ENCODE measurements around the gene RTRAF.

DNA sequence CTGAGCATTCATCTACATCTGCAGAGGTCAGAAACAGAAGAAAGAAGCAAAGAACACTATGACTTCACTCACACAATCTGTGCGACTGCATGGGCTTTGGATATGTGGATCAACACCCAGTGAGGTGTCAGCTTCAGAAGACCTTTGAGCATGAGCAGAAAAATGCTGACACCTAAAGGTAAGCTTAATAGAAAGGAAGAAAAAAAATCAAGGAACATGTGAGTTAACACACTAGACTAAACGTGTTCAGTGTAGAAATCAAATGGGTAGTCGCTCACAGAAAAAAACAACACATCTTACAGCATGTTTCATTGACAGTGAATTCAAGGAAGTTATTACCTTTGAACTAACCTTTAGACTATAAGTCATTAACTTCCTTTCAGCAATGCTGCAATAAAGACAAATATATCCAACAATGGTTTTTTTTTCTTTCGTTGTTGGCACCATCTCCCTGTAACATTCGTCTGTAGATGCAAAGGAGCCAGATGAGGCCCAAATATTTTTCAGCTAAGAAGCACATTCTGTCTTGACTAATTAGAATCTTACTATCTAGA is 30.9 kb downstream of the RTRAF start:
- TF ChIP-seq POLR2AphosphoS5 (IDR thresholded peaks at IDR 0.05; ENCODE audit: low read depth) (no peak), STAT1 (IDR thresholded peaks at IDR 0.05; ENCODE audit: unreplicated experiment) (no peak), EZH2 (IDR thresholded peaks at IDR 0.05; ENCODE audit: low read depth, unreplicated experiment) (no peak), EZH2phosphoT487 (IDR thresholded peaks at IDR 0.05; ENCODE audit: unreplicated experiment) (no peak), CREB1 (CRISPR knock-in tag; IDR thresholded peaks at IDR 0.05; ENCODE audit: low read depth) (no peak), JUNB (IDR thresholded peaks at IDR 0.05; ENCODE audit: unreplicated experiment) (no peak), ZNF331 (CRISPR knock-in tag; IDR thresholded peaks at IDR 0.05; ENCODE audit: low read depth) (no peak), NANOG (IDR thresholded peaks at IDR 0.05; ENCODE audit: borderline replicate concordance) (no peak)
- TF ChIP-seq, protein P1, sequence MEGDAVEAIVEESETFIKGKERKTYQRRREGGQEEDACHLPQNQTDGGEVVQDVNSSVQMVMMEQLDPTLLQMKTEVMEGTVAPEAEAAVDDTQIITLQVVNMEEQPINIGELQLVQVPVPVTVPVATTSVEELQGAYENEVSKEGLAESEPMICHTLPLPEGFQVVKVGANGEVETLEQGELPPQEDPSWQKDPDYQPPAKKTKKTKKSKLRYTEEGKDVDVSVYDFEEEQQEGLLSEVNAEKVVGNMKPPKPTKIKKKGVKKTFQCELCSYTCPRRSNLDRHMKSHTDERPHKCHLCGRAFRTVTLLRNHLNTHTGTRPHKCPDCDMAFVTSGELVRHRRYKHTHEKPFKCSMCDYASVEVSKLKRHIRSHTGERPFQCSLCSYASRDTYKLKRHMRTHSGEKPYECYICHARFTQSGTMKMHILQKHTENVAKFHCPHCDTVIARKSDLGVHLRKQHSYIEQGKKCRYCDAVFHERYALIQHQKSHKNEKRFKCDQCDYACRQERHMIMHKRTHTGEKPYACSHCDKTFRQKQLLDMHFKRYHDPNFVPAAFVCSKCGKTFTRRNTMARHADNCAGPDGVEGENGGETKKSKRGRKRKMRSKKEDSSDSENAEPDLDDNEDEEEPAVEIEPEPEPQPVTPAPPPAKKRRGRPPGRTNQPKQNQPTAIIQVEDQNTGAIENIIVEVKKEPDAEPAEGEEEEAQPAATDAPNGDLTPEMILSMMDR (conservative IDR thresholded peaks at IDR 0.05; ENCODE audit: low read depth in 2 of 2): no peak
- TF ChIP-seq, protein P2, sequence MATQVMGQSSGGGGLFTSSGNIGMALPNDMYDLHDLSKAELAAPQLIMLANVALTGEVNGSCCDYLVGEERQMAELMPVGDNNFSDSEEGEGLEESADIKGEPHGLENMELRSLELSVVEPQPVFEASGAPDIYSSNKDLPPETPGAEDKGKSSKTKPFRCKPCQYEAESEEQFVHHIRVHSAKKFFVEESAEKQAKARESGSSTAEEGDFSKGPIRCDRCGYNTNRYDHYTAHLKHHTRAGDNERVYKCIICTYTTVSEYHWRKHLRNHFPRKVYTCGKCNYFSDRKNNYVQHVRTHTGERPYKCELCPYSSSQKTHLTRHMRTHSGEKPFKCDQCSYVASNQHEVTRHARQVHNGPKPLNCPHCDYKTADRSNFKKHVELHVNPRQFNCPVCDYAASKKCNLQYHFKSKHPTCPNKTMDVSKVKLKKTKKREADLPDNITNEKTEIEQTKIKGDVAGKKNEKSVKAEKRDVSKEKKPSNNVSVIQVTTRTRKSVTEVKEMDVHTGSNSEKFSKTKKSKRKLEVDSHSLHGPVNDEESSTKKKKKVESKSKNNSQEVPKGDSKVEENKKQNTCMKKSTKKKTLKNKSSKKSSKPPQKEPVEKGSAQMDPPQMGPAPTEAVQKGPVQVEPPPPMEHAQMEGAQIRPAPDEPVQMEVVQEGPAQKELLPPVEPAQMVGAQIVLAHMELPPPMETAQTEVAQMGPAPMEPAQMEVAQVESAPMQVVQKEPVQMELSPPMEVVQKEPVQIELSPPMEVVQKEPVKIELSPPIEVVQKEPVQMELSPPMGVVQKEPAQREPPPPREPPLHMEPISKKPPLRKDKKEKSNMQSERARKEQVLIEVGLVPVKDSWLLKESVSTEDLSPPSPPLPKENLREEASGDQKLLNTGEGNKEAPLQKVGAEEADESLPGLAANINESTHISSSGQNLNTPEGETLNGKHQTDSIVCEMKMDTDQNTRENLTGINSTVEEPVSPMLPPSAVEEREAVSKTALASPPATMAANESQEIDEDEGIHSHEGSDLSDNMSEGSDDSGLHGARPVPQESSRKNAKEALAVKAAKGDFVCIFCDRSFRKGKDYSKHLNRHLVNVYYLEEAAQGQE (IDR thresholded peaks at IDR 0.05; ENCODE audit: unreplicated experiment): no peak
- TF ChIP-seq, protein P3, sequence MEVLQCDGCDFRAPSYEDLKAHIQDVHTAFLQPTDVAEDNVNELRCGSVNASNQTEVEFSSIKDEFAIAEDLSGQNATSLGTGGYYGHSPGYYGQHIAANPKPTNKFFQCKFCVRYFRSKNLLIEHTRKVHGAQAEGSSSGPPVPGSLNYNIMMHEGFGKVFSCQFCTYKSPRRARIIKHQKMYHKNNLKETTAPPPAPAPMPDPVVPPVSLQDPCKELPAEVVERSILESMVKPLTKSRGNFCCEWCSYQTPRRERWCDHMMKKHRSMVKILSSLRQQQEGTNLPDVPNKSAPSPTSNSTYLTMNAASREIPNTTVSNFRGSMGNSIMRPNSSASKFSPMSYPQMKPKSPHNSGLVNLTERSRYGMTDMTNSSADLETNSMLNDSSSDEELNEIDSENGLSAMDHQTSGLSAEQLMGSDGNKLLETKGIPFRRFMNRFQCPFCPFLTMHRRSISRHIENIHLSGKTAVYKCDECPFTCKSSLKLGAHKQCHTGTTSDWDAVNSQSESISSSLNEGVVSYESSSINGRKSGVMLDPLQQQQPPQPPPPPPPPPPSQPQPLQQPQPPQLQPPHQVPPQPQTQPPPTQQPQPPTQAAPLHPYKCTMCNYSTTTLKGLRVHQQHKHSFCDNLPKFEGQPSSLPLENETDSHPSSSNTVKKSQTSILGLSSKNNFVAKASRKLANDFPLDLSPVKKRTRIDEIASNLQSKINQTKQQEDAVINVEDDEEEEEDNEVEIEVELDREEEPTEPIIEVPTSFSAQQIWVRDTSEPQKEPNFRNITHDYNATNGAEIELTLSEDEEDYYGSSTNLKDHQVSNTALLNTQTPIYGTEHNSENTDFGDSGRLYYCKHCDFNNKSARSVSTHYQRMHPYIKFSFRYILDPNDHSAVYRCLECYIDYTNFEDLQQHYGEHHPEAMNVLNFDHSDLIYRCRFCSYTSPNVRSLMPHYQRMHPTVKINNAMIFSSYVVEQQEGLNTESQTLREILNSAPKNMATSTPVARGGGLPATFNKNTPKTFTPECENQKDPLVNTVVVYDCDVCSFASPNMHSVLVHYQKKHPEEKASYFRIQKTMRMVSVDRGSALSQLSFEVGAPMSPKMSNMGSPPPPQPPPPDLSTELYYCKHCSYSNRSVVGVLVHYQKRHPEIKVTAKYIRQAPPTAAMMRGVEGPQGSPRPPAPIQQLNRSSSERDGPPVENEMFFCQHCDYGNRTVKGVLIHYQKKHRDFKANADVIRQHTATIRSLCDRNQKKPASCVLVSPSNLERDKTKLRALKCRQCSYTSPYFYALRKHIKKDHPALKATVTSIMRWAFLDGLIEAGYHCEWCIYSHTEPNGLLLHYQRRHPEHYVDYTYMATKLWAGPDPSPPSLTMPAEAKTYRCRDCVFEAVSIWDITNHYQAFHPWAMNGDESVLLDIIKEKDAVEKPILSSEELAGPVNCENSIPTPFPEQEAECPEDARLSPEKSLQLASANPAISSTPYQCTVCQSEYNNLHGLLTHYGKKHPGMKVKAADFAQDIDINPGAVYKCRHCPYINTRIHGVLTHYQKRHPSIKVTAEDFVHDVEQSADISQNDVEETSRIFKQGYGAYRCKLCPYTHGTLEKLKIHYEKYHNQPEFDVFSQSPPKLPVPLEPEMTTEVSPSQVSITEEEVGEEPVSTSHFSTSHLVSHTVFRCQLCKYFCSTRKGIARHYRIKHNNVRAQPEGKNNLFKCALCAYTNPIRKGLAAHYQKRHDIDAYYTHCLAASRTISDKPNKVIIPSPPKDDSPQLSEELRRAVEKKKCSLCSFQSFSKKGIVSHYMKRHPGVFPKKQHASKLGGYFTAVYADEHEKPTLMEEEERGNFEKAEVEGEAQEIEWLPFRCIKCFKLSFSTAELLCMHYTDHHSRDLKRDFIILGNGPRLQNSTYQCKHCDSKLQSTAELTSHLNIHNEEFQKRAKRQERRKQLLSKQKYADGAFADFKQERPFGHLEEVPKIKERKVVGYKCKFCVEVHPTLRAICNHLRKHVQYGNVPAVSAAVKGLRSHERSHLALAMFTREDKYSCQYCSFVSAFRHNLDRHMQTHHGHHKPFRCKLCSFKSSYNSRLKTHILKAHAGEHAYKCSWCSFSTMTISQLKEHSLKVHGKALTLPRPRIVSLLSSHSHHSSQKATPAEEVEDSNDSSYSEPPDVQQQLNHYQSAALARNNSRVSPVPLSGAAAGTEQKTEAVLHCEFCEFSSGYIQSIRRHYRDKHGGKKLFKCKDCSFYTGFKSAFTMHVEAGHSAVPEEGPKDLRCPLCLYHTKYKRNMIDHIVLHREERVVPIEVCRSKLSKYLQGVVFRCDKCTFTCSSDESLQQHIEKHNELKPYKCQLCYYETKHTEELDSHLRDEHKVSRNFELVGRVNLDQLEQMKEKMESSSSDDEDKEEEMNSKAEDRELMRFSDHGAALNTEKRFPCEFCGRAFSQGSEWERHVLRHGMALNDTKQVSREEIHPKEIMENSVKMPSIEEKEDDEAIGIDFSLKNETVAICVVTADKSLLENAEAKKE (CRISPR knock-in tag; IDR thresholded peaks at IDR 0.05): no peak
- TF ChIP-seq, protein P4, sequence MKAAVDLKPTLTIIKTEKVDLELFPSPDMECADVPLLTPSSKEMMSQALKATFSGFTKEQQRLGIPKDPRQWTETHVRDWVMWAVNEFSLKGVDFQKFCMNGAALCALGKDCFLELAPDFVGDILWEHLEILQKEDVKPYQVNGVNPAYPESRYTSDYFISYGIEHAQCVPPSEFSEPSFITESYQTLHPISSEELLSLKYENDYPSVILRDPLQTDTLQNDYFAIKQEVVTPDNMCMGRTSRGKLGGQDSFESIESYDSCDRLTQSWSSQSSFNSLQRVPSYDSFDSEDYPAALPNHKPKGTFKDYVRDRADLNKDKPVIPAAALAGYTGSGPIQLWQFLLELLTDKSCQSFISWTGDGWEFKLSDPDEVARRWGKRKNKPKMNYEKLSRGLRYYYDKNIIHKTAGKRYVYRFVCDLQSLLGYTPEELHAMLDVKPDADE (IDR thresholded peaks at IDR 0.05): no peak
